Measurements from ENCODE around the gene ZNF764.
"Not testable (repeated sequence)": the region's sequence is repeated elsewhere in the genome, so short reads cannot be mapped to it uniquely, and the experiment has no call there.

ZNF764 gene

DNA sequence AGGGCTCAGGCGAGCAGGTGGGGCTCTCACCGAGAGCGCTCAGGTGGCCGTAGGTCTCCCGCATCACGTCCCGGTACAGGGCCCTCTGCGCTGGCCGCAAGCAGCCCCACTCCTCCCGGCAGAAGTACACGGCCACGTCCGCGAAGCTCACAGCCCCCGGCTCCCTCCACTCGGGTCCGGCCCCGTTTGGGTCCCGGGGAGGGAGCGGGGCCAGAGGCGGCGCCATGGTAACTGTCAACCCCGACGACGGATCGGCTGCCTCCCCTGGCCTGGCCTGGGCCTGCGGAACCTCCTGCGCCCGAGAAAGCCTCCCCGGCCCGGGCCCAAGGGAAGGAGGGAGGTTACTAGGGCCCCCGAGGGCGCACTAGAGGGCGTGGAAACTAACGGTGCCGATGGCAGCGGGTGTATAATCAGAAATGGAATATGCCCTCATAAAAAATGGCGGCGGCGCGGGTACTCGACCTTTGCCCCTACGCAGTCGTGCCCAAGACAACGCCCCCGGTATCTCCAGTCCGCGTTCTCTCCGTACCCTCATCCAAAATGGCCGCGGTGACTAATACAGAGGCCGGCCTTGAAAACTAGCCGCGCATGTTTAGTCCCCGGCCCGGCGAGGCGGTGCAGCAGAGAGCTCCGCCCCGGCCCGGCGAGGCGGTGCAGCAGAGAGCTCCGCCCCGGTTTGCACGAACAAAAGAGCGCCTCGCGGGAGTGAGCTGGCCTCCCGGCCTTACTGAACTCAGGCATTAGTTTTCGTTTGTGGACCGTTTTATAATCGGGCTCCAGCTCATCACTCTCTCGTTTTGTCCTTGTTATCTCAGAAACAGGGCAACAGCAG lies at the start of gene ZNF764:
Gene ZNF764 (minus strand): TSS at position 418 of the 832 bp plus-strand sequence. CDS start 192 bp downstream, at position 226.
- DNase-seq (ENCODE audit: low read depth in 1 of 2, low spot score in 1 of 2) = peak; percentile 96 to 99
- in situ Hi-C loops (cut with HindIII; ENCODE audit: low pct_unique_long_range_greater_than_20kb, low sequenced_read_pairs) = no loop called here
- TF ChIP-seq JUND (IDR thresholded peaks at IDR 0.05; ENCODE audit: low read depth) = no peak

DNA sequence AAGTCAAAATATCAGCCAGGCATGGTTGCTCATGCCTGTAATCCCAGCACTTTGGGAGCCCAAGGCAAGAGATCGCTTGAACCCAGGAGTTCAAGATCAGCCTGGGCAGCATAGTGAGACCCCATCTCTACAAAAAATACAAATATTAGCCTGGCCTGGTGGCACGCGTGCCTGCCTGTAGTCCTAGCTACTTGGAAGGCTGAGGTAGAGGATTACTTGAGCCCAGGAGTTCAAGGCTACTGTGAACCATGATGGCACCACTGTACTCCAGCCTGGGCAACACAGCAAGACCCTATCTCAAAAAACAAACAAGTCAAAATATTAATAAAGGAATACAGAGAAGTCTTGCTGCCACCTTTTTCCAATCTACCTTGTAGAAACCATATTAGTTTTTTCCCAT lies 47.8 kb upstream of the ZNF764 start:
- TF ChIP-seq JUND (IDR thresholded peaks at IDR 0.05; ENCODE audit: low read depth) = no peak
- DNase-seq (ENCODE audit: low read depth in 1 of 2, low spot score in 1 of 2) = no peak
- in situ Hi-C loops (cut with HindIII; ENCODE audit: low pct_unique_long_range_greater_than_20kb, low sequenced_read_pairs) = no loop called here

DNA sequence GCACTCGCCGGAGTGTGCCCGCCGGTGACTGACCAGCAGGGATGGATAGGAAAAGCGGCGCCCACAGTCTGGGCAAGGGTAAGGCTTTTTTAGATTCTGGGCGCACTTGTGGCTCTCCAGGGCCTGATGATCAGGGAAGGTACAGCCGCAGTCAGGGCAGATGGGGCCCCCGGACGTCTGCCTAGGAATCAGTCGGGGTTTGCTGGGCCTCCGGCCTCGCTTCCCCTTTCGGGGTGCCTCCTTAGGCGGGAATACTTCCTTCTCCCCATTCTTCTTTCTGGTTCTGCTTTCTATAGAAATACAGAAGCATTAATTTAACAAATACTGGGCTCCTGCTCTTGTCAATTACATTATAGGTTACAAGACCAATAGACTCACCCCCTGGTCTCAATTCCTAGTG lies 47.0 kb upstream of the ZNF764 start:
- no peak for DNase-seq (ENCODE audit: low read depth in 1 of 2, low spot score in 1 of 2)
- in situ Hi-C loops (cut with HindIII; ENCODE audit: low pct_unique_long_range_greater_than_20kb, low sequenced_read_pairs) = no loop called here
- no peak for TF ChIP-seq JUND (IDR thresholded peaks at IDR 0.05; ENCODE audit: low read depth)

DNA sequence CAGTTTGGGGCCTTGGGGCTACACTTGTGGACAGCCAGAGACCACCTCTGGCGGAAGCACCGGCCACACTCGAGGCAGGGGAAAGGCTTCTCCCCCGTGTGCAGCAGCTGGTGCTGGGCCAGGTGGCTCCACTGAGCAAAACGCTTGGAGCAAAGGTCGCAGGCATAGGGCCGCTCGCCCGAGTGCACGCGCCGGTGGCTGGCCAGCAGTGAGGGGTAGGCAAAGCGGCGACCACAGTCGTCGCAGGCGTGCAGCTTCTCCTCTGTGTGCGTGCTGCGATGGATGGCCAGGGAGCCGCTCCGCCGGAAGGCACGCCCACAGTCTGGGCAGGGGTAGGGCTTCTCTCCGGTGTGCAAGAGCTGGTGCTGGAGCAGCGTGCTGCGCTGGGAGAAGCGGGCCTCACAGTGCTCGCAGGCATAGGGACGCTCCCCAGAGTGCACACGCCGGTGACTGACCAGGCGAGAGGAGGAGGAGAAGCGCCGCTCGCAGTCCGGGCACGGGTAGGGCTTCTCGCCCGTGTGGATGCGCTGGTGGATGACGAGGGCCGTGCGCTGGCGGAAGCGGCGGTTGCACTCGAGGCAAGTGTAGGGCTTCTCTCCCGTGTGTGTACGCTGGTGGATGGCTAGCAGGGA lies 46.3 kb upstream of the ZNF764 start:
- in situ Hi-C loops (cut with HindIII; ENCODE audit: low pct_unique_long_range_greater_than_20kb, low sequenced_read_pairs) = no loop called here
- no peak for DNase-seq (ENCODE audit: low read depth in 1 of 2, low spot score in 1 of 2)
- no peak for TF ChIP-seq JUND (IDR thresholded peaks at IDR 0.05; ENCODE audit: low read depth)

DNA sequence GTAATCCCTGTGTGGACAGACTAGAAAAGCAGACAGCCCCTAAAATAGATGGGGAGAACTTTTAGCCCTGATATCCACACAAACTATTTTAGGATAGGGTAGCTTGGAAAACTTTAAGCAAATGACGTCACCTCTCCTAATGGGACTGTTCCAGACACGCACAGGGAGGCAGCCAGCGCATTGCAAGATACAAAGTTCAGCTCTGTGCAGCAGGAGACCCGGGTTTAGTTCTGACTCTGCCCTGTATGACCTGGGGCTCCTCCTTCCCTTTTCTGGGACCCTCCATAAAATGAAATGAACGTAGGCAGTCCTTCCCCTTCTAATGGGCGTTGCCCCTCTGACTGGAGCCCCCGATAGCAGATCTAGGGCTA lies 45.8 kb upstream of the ZNF764 start:
- in situ Hi-C loops (cut with HindIII; ENCODE audit: low pct_unique_long_range_greater_than_20kb, low sequenced_read_pairs) = no loop called here
- no peak for TF ChIP-seq JUND (IDR thresholded peaks at IDR 0.05; ENCODE audit: low read depth)
- no peak for DNase-seq (ENCODE audit: low read depth in 1 of 2, low spot score in 1 of 2)

DNA sequence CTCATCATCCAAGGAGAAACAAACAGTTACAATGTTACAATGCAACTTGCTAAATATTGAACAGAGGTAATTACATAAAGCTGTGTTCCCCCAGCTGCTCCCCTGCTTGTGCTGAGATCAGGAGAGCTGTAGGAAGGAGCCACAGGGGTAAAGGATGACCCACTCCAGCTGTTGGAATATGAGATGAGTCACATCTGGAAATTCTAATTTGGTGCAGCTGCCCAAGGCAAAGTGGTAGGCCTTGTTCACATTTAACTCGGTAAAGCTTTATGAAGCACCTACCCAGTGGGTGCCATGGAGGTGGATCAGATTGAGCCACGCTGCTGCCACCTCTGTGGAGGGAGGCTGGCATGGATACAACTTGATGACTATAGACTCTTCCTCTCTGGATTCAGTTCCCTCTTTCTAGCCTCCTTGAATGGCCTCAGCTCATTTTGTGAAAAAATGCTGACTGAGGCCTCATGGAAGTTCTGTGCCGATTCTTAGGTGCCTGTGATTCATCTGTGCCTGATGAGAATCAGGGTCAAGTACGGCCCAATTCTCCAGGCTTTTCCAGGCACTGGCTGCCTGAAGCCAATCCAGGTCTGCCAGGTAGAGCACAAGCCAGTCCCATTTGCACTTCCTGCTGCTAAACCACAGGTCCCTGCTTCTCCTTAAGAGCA lies 44.6 kb upstream of the ZNF764 start:
- no peak for TF ChIP-seq JUND (IDR thresholded peaks at IDR 0.05; ENCODE audit: low read depth)
- DNase-seq (ENCODE audit: low read depth in 1 of 2, low spot score in 1 of 2) = no peak
- in situ Hi-C loops (cut with HindIII; ENCODE audit: low pct_unique_long_range_greater_than_20kb, low sequenced_read_pairs) = no loop called here

DNA sequence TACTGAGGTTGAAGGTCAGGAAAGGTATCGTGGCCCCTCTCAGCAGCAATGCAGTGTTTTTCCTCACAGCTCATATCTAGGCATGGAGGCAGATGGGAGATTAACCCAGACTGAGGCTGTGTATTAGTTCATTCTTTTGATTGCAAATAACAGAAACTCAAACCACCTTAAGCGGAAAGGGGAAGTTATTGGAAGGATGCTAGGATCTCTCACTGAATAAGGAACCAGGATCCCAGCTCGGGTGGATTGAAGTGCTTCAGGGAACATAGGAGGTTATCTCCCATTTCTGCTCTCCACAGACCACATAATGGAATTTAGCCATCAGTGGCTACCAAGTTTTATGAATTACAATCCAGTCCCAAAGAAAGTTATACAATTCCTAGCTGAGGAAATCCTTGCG lies 43.8 kb upstream of the ZNF764 start:
- in situ Hi-C loops (cut with HindIII; ENCODE audit: low pct_unique_long_range_greater_than_20kb, low sequenced_read_pairs) = no loop called here
- no peak for TF ChIP-seq JUND (IDR thresholded peaks at IDR 0.05; ENCODE audit: low read depth)
- DNase-seq (ENCODE audit: low read depth in 1 of 2, low spot score in 1 of 2) = no peak

DNA sequence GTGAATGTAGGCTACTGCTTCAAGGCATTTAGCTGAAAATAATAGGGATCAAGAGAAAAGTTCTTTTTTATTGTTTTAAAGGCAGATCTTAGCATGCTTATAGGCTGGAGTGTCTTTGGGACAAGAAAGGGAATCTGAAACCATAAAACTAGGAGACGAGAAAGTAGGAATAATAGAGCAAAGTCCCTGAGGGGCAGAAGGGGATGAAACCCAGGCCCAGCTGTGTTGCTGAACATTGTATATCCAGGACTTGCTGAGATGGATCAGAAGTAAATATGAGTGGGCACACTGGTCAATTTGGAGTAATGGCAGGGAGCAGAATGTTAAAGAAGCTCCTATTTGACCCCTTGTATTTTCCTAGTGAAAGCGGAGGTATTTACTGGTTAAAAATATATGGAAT lies 42.8 kb upstream of the ZNF764 start:
- in situ Hi-C loops (cut with HindIII; ENCODE audit: low pct_unique_long_range_greater_than_20kb, low sequenced_read_pairs) = no loop called here
- DNase-seq (ENCODE audit: low read depth in 1 of 2, low spot score in 1 of 2) = no peak
- TF ChIP-seq JUND (IDR thresholded peaks at IDR 0.05; ENCODE audit: low read depth) = no peak

DNA sequence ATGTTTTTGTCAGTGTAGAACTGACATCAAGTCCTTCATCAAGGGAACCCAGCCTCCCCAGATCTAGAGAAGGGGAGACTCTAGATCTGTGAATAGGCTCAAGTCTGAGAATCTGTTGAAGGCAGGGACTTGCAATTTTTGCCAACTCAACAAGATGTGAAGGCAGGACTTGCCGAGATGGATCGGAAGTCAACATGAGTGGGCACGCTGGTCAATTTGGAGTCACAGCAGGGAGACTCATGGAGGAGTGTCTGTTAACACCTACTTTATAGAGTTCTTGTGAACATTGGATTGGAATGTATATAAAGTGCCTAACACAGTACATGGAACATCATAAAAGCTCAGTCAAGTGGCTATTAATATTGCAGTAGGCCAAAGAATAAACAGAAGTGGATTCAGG lies 42.0 kb upstream of the ZNF764 start:
- no peak for TF ChIP-seq JUND (IDR thresholded peaks at IDR 0.05; ENCODE audit: low read depth)

DNA sequence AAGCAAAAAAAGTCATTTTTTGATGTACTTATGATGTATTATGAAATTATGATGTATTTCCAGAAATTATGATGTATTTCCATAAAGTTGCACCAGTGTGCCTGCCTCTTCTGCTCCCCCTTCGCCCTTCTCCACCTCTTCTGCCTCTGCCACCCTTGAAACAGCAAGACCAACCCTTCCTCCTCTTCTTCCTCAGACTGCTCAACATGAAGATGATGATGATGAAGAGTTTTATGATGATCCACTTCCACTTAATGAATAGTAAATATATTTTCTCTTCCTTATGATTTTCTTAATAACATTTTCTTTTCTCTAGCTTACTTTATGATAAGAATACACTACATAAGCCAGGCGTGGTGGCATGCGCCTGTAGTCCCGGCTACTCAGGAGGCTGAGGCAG lies 34.7 kb upstream of the ZNF764 start:
- in situ Hi-C loops (cut with HindIII; ENCODE audit: low pct_unique_long_range_greater_than_20kb, low sequenced_read_pairs) = no loop called here
- no peak for TF ChIP-seq JUND (IDR thresholded peaks at IDR 0.05; ENCODE audit: low read depth)
- no peak for DNase-seq (ENCODE audit: low read depth in 1 of 2, low spot score in 1 of 2)

More for the DNA sequence above, 42.0 kb upstream of the ZNF764 start:
- no peak for DNase-seq (ENCODE audit: low read depth in 1 of 2, low spot score in 1 of 2)
- in situ Hi-C loops (cut with HindIII; ENCODE audit: low pct_unique_long_range_greater_than_20kb, low sequenced_read_pairs) = no loop called here

DNA sequence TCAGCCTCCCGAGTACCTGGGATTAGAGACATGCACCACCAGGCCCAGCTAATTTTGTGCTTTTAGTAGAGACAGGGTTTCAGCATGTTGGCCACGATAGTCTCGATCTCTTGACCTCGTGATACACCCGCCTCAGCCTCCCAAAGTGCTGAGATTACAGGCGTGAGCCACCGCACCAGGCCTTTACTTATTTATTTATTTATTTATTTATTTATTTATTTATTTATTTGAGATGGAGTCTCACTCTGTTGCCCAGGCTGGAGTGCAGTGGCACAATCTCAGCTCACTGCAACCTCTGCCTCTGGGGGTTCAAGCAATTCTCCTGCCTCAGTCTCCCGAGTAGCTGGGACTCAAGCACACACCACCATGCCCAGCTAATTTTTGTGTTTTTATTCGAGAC lies 32.7 kb upstream of the ZNF764 start:
- DNase-seq (ENCODE audit: low read depth in 1 of 2, low spot score in 1 of 2); in situ Hi-C loops (cut with HindIII; ENCODE audit: low pct_unique_long_range_greater_than_20kb, low sequenced_read_pairs): not testable (repeated sequence)

DNA sequence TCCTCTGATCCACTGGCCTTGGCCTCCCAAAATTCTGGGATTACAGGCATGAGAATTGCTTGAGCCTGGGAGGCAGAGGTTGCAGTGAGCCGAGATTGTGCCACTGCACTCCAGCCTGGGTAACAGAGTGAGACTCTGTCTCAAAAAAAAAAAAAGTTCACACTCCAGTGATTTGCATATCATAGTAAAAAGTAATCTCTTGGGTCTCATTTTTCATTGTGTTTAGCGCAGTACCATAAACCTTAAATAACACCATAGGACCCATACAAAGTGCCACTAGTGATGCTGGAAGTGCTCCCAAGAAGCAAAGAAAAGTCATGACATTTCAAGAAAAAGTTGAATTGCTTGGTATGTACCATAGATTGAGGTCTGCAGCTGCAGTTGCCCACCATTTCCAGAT lies 31.4 kb upstream of the ZNF764 start:
- DNase-seq (ENCODE audit: low read depth in 1 of 2, low spot score in 1 of 2); in situ Hi-C loops (cut with HindIII; ENCODE audit: low pct_unique_long_range_greater_than_20kb, low sequenced_read_pairs): not testable (repeated sequence)

DNA sequence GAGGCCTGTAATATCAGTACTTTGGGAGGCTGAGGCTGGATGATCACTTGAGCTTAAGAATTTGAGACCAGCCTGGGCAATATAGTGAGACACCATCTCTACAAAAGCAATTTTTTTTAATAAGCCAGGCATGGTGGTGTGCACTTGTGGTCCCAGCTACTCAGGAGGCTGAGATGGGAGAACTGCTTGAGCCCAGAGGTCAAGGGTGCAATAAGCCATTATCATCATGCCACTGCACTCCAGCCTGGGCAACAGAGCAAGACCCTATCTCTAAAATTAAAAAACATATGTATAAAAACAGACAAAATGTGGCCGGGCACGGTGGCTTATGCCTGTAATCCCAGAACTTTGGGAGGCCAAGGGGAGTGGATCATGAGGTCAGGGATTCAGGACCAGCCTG lies 30.5 kb upstream of the ZNF764 start:
- no peak for TF ChIP-seq JUND (IDR thresholded peaks at IDR 0.05; ENCODE audit: low read depth)
- no peak for DNase-seq (ENCODE audit: low read depth in 1 of 2, low spot score in 1 of 2)
- in situ Hi-C loops (cut with HindIII; ENCODE audit: low pct_unique_long_range_greater_than_20kb, low sequenced_read_pairs) = no loop called here
